SKM-1 (cell line): ENCODE data around the gene CORO7.

Experiments
- DNase-seq: peaks from one replicate; lab custom pipeline; 2025; ENCODE audit not compliant: unreplicated experiment; lab: John Stamatoyannopoulos, UW

CORO7 gene

GRCh38 chr16:4313563-4314531 is 102.5 kb downstream of the CORO7 start:
- no peak for DNase-seq

DNA sequence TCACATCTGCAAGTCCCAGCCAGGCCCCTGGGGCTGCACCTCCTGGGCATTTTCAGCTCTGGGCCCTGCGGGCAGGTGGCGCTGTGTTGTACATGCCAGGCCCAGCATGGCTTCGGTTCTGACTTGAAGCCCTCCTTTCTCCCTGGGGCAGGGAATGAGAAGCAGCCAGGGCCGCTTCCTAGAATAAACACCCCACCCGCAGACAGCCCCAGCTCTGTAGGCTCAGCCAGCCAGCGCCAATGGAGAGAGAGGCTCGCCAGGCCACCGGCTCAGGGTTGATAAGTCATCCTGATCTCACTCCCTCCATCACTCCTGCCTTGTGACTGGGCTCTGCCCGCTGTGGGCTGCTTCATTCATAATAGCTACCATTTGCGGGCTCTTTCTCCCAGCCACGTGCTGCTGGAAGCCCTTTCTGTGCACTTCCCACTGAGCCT is 106.5 kb downstream of the CORO7 start:
- no peak for DNase-seq

- no peak for DNase-seq
These were observed 107.1 kb downstream of the CORO7 start for GRCh38 chr16:4309102-4309832.

- DNase-seq = peak; percentile 92
These were observed 109.0 kb downstream of the CORO7 start for GRCh38 chr16:4307215-4308037.

- no peak for DNase-seq
These were observed 109.8 kb downstream of the CORO7 start for GRCh38 chr16:4306470-4307214.
